CD4-positive, alpha-beta T cell (primary cell): ENCODE measurements around the gene ADGRL3. TPM values are rescaled to one million over a fixed set of nuclear protein-coding genes. Genes with fewer than 3 reads are reported as not detected.

Source experiments
- ATAC-seq: fragments of 200-7000 bp; cut with Tn5 transposase; one replicate; pipeline ENCODE4 v1.10.0; 2022; ENCODE audit warnings: mild to moderate bottlenecking; ENCODE audit not compliant: poor library complexity
- CTCF ChIA-PET: fragments of 350-600 bp; sonication (Branson Sonifier 250); formaldehyde crosslinking; loops from one replicate; lab custom pipeline; 2021; ENCODE audit warnings: antibody characterized with exemption, inconsistent platforms; lab: Charles Lee
- POLR2A ChIA-PET: fragments of 350-600 bp; sonication (Branson Sonifier 250); formaldehyde crosslinking; loops from one replicate; lab custom pipeline; 2021; ENCODE audit warnings: antibody characterized with exemption, inconsistent platforms; lab: Charles Lee
- DNase-seq, 14 experiments: peaks; one replicate each; pipeline ENCODE4 v3.0.0-alpha.2; 2013 to 2020; ENCODE audit warnings: mixed read lengths in 2 of 14
- H3K27ac ChIP-seq, 2 donors: one replicate each; pipeline versions ENCODE4 v1.5.1 to v1.7.0; 2013; ENCODE audit warnings: low read length in 2 of 2, low read depth in 1 of 2, mild to moderate bottlenecking in 1 of 2
- H3K27me3 ChIP-seq, 2 experiments: 1 replicate in 1 of 2; 2 replicates in 1 of 2; pipeline versions ENCODE4 v1.6.1 to v1.7.0; 2013; ENCODE audit warnings: low read length in 2 of 2, control low read depth in 1 of 2, mild to moderate bottlenecking in 1 of 2, moderate library complexity in 1 of 2; ENCODE audit not compliant: insufficient read depth in 2 of 2, control insufficient read depth in 1 of 2
- H3K36me3 ChIP-seq: one replicate; pipeline ENCODE4 v1.6.1; 2013; ENCODE audit warnings: low read length, control low read depth; ENCODE audit not compliant: insufficient read depth
- H3K4me1 ChIP-seq: one replicate; pipeline ENCODE4 v1.6.1; 2013; ENCODE audit warnings: low read length, control low read depth; ENCODE audit not compliant: insufficient read depth
- H3K4me3 ChIP-seq: one replicate; pipeline ENCODE4 v1.5.1; 2013; ENCODE audit warnings: mild to moderate bottlenecking, low read length, moderate library complexity
- H3K9me3 ChIP-seq, 2 experiments: 1 replicate in 1 of 2; 2 replicates in 1 of 2; pipeline versions ENCODE4 v1.6.1 to v1.7.0; 2013; ENCODE audit warnings: low read length in 2 of 2, mild to moderate bottlenecking in 2 of 2, control low read depth in 1 of 2, moderate library complexity in 1 of 2; ENCODE audit not compliant: control insufficient read depth in 1 of 2, insufficient read depth in 1 of 2
- H3K27ac Mint-ChIP-seq: one replicate; pipeline ENCODE4 v1.8.0; 2020; ENCODE audit warnings: mixed read lengths
- H3K27me3 Mint-ChIP-seq: one replicate; pipeline ENCODE4 v1.8.0; 2021; ENCODE audit warnings: mixed read lengths
- H3K36me3 Mint-ChIP-seq: one replicate; pipeline ENCODE4 v1.8.0; 2021; ENCODE audit warnings: low read depth, mixed read lengths
- H3K4me1 Mint-ChIP-seq: one replicate; pipeline ENCODE4 v1.8.0; 2021; ENCODE audit warnings: low read depth, mixed read lengths
- H3K4me3 Mint-ChIP-seq: one replicate; pipeline ENCODE4 v1.8.0; 2020; ENCODE audit warnings: mild to moderate bottlenecking, mixed read lengths
- H3K9me3 Mint-ChIP-seq: one replicate; pipeline ENCODE4 v1.8.0; 2020; ENCODE audit warnings: mixed read lengths
- intact Hi-C, 2 experiments: fragments of 100-400 bp; cut with DNase I in 1 of 2; cut with micrococcal nuclease in 1 of 2; formaldehyde crosslinking; loops; one replicate each; pipeline versions ENCODE4 v1.15.1 to v1.9.0; 2023 to 2025; cut with DNase I, micrococcal nuclease
- total RNA-seq, 174 experiments: library from RNA in 2 of 174; stranded (reverse) in 2 of 174; gene quantifications; one replicate each; pipeline ENCODE4 v1.2.3 and lab custom pipeline; 2021 to 2026
- TF ChIP-seq, protein P1 (sequence below): fragments of 200-600 bp; IDR thresholded peaks from one replicate; pipeline ENCODE4 v1.8.0; 2022; ENCODE audit warnings: antibody characterized with exemption, mild to moderate bottlenecking

The ADGRL3 gene
- total RNA-seq, 2 experiments from 2014 or later, result not detected

DNA sequence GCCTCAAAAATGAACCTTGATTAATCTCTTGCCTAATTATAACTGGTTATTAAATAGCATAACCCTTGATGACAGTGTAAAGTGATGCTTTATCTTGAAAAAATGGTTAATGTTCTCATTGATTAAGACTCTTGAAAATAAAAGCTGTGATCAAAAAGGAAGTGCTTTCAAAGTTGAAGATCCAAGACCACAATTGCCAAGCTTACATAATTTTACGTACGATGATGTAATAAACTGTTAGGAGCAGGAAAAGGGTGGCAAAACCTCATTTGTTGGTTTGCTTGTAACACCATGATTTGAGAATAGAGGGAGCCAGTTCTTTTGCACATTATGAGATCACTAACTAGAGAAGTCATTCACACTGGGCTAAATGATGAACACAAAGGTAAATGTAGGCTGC is 322.2 kb downstream of the ADGRL3 start:
- H3K36me3 ChIP-seq, result no peaks in the 10 kb centered on the region
- TF ChIP-seq, protein P1, sequence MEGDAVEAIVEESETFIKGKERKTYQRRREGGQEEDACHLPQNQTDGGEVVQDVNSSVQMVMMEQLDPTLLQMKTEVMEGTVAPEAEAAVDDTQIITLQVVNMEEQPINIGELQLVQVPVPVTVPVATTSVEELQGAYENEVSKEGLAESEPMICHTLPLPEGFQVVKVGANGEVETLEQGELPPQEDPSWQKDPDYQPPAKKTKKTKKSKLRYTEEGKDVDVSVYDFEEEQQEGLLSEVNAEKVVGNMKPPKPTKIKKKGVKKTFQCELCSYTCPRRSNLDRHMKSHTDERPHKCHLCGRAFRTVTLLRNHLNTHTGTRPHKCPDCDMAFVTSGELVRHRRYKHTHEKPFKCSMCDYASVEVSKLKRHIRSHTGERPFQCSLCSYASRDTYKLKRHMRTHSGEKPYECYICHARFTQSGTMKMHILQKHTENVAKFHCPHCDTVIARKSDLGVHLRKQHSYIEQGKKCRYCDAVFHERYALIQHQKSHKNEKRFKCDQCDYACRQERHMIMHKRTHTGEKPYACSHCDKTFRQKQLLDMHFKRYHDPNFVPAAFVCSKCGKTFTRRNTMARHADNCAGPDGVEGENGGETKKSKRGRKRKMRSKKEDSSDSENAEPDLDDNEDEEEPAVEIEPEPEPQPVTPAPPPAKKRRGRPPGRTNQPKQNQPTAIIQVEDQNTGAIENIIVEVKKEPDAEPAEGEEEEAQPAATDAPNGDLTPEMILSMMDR, result no peak
- no peaks in the 10 kb centered on the region for H3K27me3 ChIP-seq
- Mint-ChIP-seq H3K9me3 (peaks cover 10% of the 10 kb centered on the region), H3K27me3 (no peaks in the 10 kb centered on the region), H3K27ac (no peak overlapping the region), H3K4me1 (no peaks in the 10 kb centered on the region), H3K4me3 (no peak overlapping the region), H3K36me3 (no peaks in the 10 kb centered on the region)
- intact Hi-C loops, result no loop called here
- POLR2A ChIA-PET, result no interaction called here
- no peak for ATAC-seq
- H3K4me1 ChIP-seq, result no peaks in the 10 kb centered on the region
- peaks cover 0 to 2% of the 10 kb centered on the region in 2 experiments for H3K9me3 ChIP-seq
- no peak overlapping the region for H3K27ac ChIP-seq
- no peak for DNase-seq
- H3K4me3 ChIP-seq, result no peak overlapping the region
- CTCF ChIA-PET, result no interaction called here

DNA sequence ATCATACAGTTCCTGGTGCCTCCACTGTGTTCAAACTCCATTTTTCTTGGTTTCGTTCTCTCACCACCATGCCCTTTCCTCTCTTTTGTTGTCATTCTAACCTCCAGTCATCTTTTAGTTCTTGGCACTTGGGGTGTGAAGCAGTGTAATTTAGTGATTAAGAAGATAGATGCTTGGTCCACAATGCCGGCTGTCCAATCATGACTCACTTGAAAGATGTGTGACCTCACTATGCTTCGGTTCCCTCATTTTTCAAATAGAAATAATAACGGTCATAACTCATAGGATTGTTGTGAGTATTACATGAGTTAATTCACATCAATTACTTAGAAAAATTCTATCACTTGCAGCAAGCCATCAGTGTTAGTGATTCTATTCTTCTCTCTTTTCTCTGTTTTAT is 327.8 kb downstream of the ADGRL3 start:
- H3K4me3 Mint-ChIP-seq, result no peak overlapping the region
- POLR2A ChIA-PET, result interaction anchor here (1.4 kb wide), 1 partner anchor 11 kb away, joined by 3 read pairs; no protein-coding TSS in a partner anchor
- no peaks in the 10 kb centered on the region for H3K36me3 ChIP-seq
- TF ChIP-seq, protein P1, result no peak
- CTCF ChIA-PET, result no interaction called here
- H3K4me1 ChIP-seq, result no peaks in the 10 kb centered on the region
- H3K9me3 Mint-ChIP-seq, result peaks cover 11% of the 10 kb centered on the region
- no peaks in the 10 kb centered on the region for H3K27me3 ChIP-seq
- H3K4me1 Mint-ChIP-seq, result no peaks in the 10 kb centered on the region
- DNase-seq, result no peak
- intact Hi-C loops, result no loop called here
- no peak overlapping the region for H3K27ac Mint-ChIP-seq
- H3K9me3 ChIP-seq, result peaks cover 0 to 3% of the 10 kb centered on the region in 2 experiments
- no peaks in the 10 kb centered on the region for H3K27me3 Mint-ChIP-seq
- H3K27ac ChIP-seq, result no peak overlapping the region
- no peak overlapping the region for H3K4me3 ChIP-seq
- no peaks in the 10 kb centered on the region for H3K36me3 Mint-ChIP-seq
- no peak for ATAC-seq

DNA sequence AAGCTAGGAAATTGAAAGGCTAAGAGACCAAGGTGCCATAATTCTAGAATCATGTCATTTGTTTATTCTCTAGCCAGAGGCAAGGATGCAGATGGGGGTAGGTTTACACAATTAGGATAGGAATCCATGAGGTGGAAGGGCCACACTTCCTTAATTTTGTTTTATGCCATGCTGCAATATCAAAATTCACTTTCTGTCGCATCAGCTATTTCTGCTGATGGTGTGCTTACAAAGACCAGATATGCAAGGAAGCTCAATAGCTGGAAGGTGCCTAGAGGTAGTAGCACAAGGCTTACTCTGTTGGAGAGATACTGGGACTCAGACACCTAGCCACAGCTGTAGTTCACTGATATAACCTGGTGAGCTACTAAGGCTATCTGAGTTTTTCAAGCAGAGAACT is 328.5 kb downstream of the ADGRL3 start:
- ATAC-seq (no peak), DNase-seq (no peak)
- peaks cover 11% of the 10 kb centered on the region for H3K9me3 Mint-ChIP-seq
- intact Hi-C loops, result no loop called here
- H3K4me1 ChIP-seq, result no peaks in the 10 kb centered on the region
- no peaks in the 10 kb centered on the region for H3K36me3 ChIP-seq
- TF ChIP-seq, protein P1, result no peak
- H3K4me3 ChIP-seq, result no peak overlapping the region
- no peak overlapping the region for H3K27ac ChIP-seq
- no peaks in the 10 kb centered on the region for H3K27me3 ChIP-seq
- ChIA-PET POLR2A (interaction anchor here (1.4 kb wide), 1 partner anchor 10 kb away, joined by 3 read pairs; no protein-coding TSS in a partner anchor), CTCF (no interaction called here)
- H3K9me3 ChIP-seq, result peaks cover 0 to 3% of the 10 kb centered on the region in 2 experiments
- no peak overlapping the region for H3K4me3 Mint-ChIP-seq
- H3K36me3 Mint-ChIP-seq, result no peaks in the 10 kb centered on the region
- H3K4me1 Mint-ChIP-seq, result no peaks in the 10 kb centered on the region
- H3K27me3 Mint-ChIP-seq, result no peaks in the 10 kb centered on the region
- no peak overlapping the region for H3K27ac Mint-ChIP-seq
